ENCODE data around the gene OR51V1. TPM values are rescaled to one million over a fixed set of nuclear protein-coding genes. Genes with fewer than 3 reads are reported as not detected.

Gene OR51V1
- total and polyA plus RNA-seq, 7 donors: not detected

DNA sequence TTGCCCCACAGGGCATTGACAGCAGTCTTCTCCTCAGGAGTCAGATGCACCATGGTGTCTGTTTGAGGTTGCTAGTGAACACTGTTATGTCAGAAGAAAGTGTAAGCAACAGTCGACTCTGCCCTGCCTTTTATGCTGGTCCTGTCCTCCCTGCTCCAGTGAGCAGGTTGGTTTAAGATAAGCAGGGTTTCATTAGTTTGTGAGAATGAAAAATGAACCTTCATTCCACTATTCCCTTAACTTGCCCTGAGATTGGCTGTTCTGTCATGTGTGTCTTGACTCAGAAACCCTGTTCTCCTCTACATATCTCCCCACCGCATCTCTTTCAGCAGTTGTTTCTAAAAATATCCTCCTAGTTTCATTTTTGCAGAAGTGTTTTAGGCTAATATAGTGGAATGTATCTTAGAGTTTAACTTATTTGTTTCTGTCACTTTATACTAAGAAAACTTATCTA, 33.9 kb upstream of the OR51V1 start, which contains the start of gene HBD:
Gene HBD (minus strand): TSS at position 103 of the 454 bp plus-strand sequence. CDS start 50 bp downstream, at position 53.
- H3K9me3 ChIP-seq: no peaks in the 10 kb centered on the region
- H3K4me3 ChIP-seq: no peak within 1 kb of the TSS
- TF ChIP-seq, protein P1, sequence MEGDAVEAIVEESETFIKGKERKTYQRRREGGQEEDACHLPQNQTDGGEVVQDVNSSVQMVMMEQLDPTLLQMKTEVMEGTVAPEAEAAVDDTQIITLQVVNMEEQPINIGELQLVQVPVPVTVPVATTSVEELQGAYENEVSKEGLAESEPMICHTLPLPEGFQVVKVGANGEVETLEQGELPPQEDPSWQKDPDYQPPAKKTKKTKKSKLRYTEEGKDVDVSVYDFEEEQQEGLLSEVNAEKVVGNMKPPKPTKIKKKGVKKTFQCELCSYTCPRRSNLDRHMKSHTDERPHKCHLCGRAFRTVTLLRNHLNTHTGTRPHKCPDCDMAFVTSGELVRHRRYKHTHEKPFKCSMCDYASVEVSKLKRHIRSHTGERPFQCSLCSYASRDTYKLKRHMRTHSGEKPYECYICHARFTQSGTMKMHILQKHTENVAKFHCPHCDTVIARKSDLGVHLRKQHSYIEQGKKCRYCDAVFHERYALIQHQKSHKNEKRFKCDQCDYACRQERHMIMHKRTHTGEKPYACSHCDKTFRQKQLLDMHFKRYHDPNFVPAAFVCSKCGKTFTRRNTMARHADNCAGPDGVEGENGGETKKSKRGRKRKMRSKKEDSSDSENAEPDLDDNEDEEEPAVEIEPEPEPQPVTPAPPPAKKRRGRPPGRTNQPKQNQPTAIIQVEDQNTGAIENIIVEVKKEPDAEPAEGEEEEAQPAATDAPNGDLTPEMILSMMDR (IDR thresholded peaks at IDR 0.05): no peak
- no peak for TF ChIP-seq EP300 (IDR thresholded peaks at IDR 0.05)
- TF ChIP-seq POLR2A (IDR thresholded peaks at IDR 0.05): no peak
- TF ChIP-seq POLR2AphosphoS5 (IDR thresholded peaks at IDR 0.05): no peak
- H3K36me3 ChIP-seq: no peaks in the 10 kb centered on the region
- intact Hi-C loops (cut with DNase I): no loop called here
- no peaks in the 10 kb centered on the region for H3K4me1 ChIP-seq
- H3K27me3 ChIP-seq: no peaks in the 10 kb centered on the region
- WGBS, 2 donors: 39 to 61% methylated on average over 2 of the region's 2 CpGs
- no peak for DNase-seq
- H3K27ac ChIP-seq: no peak within 1 kb of the TSS

DNA sequence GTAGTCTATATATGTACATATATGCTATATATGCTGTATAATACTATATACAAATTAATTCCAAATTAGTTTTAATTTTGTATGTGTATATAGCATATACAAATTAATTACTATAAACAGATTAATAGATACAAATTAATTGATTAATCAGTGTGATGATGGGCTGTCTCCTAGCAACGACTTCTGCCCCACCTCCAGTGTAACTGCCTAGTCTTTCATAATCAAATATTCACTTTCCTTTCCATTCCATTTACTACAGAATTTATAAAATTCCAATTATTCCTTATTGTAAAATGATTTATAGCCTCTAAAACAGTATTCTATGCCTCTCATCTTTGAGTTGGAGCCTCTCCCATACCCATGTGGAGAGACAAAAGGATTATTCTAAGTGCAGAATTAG, 32.8 kb upstream of the OR51V1 start:
- no peaks in the 10 kb centered on the region for H3K36me3 ChIP-seq
- no peak overlapping the region for H3K4me3 ChIP-seq
- H3K9me3 ChIP-seq: no peaks in the 10 kb centered on the region
- 31 to 79% methylated on average over 1 of the region's 1 CpG for WGBS, 2 donors
- no peak overlapping the region for H3K27ac ChIP-seq
- H3K27me3 ChIP-seq: no peaks in the 10 kb centered on the region
- intact Hi-C loops (cut with DNase I): no loop called here
- no peaks in the 10 kb centered on the region for H3K4me1 ChIP-seq
- DNase-seq: no peak
- TF ChIP-seq POLR2AphosphoS5 (IDR thresholded peaks at IDR 0.05) (no peak), POLR2A (IDR thresholded peaks at IDR 0.05) (no peak), EP300 (IDR thresholded peaks at IDR 0.05) (no peak)
- TF ChIP-seq, protein P1 (IDR thresholded peaks at IDR 0.05): no peak

DNA sequence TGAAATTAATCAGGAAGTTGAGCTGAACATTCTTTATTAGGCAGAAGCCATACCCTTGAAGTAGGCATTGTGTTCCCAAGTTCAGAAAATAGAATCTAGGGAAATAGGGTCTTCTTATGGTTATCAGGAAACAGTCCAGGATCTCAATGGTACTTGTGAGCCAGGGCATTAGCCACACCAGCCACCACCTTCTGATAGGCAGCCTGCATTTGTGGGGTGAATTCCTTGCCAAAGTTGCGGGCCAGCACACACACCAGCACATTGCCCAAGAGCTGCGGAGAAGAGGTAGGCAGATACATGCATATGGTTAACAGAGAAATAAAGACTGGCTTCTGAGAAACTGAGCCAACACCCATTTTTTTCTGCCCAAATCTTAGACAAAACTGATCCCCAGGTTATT, 32.3 kb upstream of the OR51V1 start:
- no peaks in the 10 kb centered on the region for H3K4me1 ChIP-seq
- DNase-seq: no peak
- 91 to 96% methylated on average over 2 of the region's 2 CpGs for WGBS, 2 donors
- intact Hi-C loops (cut with DNase I): no loop called here
- H3K9me3 ChIP-seq: no peaks in the 10 kb centered on the region
- TF ChIP-seq EP300 (IDR thresholded peaks at IDR 0.05) (no peak), POLR2AphosphoS5 (IDR thresholded peaks at IDR 0.05) (no peak), POLR2A (IDR thresholded peaks at IDR 0.05) (no peak)
- TF ChIP-seq, protein P1 (IDR thresholded peaks at IDR 0.05): no peak
- no peak overlapping the region for H3K27ac ChIP-seq
- no peaks in the 10 kb centered on the region for H3K27me3 ChIP-seq
- no peak overlapping the region for H3K4me3 ChIP-seq
- H3K36me3 ChIP-seq: no peaks in the 10 kb centered on the region

DNA sequence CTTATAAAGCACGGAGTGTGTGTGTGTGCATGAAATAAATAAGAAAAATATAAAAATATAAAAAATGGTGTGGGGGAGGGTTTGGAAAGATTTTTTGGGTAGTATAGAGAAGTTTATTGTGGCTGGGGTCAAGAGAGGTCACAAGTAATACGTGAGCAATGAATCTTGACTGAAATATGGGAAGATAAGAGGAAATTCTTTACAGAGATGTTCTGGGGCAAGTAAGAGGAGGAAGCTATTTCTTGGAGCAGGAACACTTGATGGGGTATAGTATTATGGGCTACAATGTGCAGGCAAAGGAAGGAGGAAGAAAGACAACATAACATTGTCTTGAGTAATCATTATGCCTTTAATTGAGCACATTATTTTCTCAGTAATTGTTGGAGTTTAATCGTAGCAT, 31.7 kb upstream of the OR51V1 start:
- intact Hi-C loops (cut with DNase I): no loop called here
- no peak overlapping the region for H3K27ac ChIP-seq
- no peak for DNase-seq
- H3K9me3 ChIP-seq: no peaks in the 10 kb centered on the region
- no peaks in the 10 kb centered on the region for H3K4me1 ChIP-seq
- TF ChIP-seq POLR2A (IDR thresholded peaks at IDR 0.05) (no peak), EP300 (IDR thresholded peaks at IDR 0.05) (no peak), POLR2AphosphoS5 (IDR thresholded peaks at IDR 0.05) (no peak)
- TF ChIP-seq, protein P1 (IDR thresholded peaks at IDR 0.05): no peak
- no peak overlapping the region for H3K4me3 ChIP-seq
- WGBS, 2 donors: 60 to 72% methylated on average over 3 of the region's 3 CpGs
- H3K27me3 ChIP-seq: no peaks in the 10 kb centered on the region
- H3K36me3 ChIP-seq: no peaks in the 10 kb centered on the region

DNA sequence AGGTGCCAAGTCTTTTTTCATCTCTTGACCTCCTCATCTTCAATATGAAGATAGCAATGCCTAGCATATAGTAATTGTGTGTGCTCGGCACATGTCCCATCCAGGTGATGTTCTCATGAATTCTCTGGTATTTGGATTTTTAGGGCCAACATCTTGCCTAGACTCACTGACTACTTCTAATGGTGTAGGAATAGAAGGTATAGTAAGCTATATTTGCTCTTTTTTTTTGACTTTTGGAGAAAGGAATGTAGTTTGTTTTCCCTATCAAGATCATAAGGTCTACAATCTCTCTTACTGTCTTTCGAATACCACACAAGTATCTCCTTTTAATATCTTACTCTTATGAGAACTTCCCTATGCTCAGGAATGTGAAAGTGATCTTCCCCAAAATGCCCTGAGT, 30.6 kb upstream of the OR51V1 start:
- Histone ChIP-seq H3K36me3 (no peaks in the 10 kb centered on the region), H3K4me1 (no peaks in the 10 kb centered on the region), H3K9me3 (no peaks in the 10 kb centered on the region), H3K4me3 (no peak overlapping the region), H3K27me3 (no peaks in the 10 kb centered on the region), H3K27ac (no peak overlapping the region)
- TF ChIP-seq EP300 (IDR thresholded peaks at IDR 0.05) (no peak), POLR2AphosphoS5 (IDR thresholded peaks at IDR 0.05) (no peak), POLR2A (IDR thresholded peaks at IDR 0.05) (no peak)
- TF ChIP-seq, protein P1 (IDR thresholded peaks at IDR 0.05): no peak
- 86 to 89% methylated on average over 2 of the region's 2 CpGs for WGBS, 2 donors
- intact Hi-C loops (cut with DNase I): no loop called here
- no peak for DNase-seq
